Measurements from ENCODE around the gene ZYG11B. TPM values are rescaled to one million over a fixed set of nuclear protein-coding genes. Genes with fewer than 3 reads are reported as not detected.
A peak's percentile ranks its signal among the peaks of the same experiment; 100 is the strongest.
"Not testable (repeated sequence)": the region's sequence is repeated elsewhere in the genome, so short reads cannot be mapped to it uniquely, and the experiment has no call there.

ZYG11B gene
- total RNA-seq (2014; rRNA removed; shearing (Covaris generic)) = 9.4 and 15.8 TPM in 2 replicates

DNA sequence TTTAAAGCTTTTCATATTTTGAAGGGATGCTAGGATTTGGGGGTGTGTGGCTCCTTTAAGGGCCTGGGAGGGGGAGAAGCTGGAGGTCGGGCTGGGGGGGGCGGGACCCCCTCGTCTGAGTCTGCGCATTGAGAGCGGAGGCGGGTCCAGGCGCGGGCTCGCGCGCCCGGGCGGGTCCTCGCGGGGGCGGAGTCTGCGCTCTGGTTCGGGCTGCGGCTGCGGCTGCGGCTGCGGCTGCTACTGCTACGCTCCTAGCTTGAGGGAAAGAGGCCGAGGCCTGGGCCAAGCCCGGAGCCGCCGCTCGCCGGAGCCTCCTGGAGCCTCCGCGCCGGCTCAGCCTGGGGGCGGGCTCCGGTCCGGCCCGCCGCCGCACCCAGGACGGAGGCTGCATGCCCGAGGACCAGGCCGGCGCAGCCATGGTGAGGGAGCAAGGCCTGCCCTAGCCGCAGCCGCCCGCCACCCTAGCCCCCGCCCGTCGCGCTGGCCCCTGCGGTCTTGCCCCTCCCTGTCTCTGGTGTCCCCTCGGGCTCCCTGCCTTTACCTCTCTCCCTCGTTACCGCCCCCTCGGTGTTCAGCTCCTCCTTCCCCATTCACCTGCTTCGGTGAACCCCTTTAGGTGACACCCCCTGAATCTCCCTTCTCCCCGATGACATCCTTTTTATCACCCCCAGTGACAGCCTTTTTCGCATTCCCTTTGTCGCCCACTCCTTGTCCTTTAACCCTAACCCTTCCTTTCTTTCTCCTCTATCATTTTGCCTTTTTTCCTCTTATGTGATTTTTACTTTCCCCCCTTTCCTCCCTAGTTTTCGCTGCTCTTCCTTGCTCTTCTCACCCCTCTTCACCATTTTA lies at the start of gene ZYG11B:
TSS of gene ZYG11B (plus strand) at position 189 of the 849 bp plus-strand sequence. CDS start at position 390, 201 bp downstream.
- in situ Hi-C loops (cut with HindIII; ENCODE audit: low sequenced_read_pairs) = no loop called here
- DNase-seq (ENCODE audit: low spot score) = peak; percentile 86

DNA sequence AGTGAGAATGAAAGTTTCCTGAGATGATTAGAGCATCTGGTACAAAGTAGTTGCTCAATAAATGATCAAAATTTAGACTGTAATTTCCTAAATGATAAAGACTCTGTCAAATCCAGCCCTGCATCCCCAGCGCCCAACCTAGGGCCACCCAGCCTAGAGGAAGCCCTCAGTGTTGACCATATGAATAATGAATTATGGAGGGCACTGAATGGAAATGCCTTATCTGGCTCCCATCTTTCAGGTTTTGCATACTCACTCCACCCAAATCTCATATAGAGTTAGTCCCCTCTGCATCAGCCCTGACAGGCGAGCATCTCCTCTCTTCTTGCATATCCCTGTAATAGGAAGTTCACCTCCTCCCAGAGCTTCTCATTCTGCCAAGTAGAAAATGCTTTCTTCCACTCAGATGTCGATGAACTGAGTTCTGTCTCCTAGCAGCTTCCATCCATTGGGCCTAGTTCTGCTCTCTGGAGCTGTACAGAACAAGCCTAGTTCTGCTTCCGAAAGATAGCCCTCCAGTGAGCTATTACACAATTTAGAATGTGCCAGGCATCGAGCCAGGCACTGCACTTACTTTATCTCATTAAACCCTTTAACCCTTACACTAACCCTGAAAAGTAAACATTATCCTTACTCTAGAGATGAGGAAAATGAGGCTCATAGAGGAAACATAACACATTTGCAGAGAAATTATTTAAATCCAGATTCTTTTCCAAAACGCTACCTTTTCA lies 49.0 kb upstream of the ZYG11B start:
- no peak for DNase-seq (ENCODE audit: low spot score)
- in situ Hi-C loops (cut with HindIII; ENCODE audit: low sequenced_read_pairs) = no loop called here

DNA sequence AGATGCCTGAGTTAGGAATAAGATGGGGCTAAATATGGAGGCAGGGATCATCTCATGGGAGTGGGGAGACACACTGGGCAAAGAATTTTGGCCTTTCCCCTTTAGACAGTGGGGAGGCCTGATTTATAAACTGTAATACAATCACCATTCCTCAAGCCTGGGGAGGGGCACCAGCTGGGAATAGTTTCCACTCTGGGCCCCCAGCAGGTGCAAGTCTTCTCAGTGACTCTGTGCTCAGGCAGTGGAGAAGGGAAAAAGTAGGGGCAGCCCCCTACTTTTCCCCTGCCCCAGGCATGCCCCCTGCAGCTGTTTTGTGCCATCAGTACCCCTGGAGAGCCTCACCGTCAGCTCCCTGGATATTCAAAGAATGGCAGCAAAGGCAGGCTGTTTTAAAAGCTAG lies 47.2 kb upstream of the ZYG11B start:
- DNase-seq (ENCODE audit: low spot score) = no peak
- in situ Hi-C loops (cut with HindIII; ENCODE audit: low sequenced_read_pairs) = no loop called here

DNA sequence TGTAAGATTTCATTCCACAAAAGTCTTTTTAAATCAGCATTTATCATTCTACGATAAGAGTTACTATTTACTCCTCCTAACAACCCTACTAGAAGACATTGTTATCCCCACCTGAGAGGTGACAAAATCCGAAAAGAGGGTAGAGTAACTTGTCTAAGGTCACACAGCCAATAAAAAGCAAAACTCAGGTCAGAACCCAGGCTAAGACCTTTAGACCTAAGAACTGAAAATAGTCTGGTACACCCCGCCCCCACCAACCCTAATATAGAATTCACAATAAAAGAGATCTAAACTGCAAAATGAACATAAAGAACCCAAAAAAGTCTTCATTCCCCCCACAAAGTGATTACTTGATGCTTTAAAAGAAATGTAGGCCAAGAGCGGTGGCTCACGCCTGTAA lies 46.8 kb upstream of the ZYG11B start:
- in situ Hi-C loops (cut with HindIII; ENCODE audit: low sequenced_read_pairs) = no loop called here
- no peak for DNase-seq (ENCODE audit: low spot score)

DNA sequence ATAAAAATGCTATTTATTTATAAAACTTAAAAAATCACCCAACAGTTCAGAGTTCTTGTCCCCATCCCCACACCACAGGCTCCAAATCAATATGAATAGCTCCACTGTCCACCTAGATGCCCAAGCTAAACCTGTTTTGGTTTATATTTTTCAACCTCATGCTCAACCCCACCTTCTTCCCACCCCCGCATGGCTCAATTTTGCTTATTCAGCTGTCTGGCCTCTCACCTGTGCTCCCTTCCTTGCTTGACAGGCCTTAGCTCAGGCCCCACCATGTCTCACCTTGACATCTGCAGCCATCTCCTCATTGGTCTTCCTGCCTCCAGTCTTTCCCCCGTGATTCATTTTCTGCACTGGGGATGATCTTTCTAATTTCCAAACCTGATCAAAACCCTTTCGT lies 45.9 kb upstream of the ZYG11B start:
- in situ Hi-C loops (cut with HindIII; ENCODE audit: low sequenced_read_pairs) = no loop called here

DNA sequence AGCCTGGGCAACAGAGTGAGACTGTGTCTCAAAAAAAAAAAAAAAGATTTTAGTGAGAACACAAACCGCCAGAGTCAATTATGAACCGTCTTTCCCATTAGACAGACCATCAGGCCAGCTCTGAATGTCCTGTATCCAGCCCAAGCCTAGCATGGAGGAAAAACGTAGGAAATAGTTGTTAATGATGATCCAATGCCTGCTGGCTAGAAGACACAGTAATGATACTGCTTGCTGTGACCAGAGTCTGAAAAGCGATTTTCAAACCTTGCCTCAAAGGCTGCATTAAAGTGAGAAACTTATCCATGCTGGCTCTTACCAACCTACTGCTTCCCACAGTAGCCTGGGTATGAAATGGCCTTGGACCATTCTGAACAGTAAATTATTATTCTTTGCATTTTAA lies 45.1 kb upstream of the ZYG11B start:
- no peak for DNase-seq (ENCODE audit: low spot score)
- in situ Hi-C loops (cut with HindIII; ENCODE audit: low sequenced_read_pairs) = no loop called here

More for the DNA sequence above, 45.9 kb upstream of the ZYG11B start:
- DNase-seq (ENCODE audit: low spot score) = no peak

DNA sequence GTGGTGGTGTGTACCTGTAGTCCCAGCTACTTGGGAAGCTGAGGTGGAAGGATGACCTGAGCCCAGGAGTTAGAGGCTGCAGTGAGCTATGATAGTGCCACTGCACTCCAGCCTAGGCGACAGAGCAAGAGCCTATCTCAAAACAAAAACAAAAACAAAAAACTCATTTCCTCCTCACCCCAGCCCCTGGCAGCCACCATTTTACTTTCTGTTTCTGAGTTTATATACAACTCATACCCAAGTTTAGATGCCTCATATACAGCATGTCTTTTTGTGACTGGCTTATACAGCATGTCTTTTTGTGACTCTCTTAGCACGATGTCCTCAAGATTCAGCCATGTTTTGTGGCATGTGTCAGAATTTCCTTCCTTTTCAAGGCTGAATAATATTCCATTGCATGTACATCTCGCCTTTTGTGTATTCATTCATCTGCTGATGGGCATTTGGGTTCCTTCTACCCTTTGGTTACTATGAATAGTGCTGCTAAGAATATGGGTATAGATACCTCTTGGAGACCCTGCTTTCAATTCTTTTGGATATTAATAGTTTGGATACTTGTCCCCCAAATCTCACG lies 42.8 kb upstream of the ZYG11B start:
- in situ Hi-C loops (cut with HindIII; ENCODE audit: low sequenced_read_pairs) = no loop called here
- no peak for DNase-seq (ENCODE audit: low spot score)

DNA sequence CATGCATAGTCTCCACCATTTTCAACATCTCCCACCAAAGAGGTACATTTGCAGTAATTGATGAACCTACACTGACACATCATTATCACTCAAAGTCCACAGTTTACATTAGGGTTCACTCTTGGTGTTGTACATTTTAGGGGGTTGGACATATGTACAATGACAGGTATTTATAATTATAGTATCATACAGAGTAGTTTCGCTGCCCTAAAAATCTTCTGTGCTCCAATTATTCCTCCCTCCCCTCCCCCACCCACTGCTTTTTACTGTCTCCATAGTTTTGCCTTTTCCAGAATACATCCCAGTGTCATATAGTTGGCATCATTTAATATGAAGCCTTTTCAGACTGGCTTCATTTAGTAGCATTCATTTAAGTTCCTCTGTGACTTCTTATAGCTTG lies 41.7 kb upstream of the ZYG11B start:
- no peak for DNase-seq (ENCODE audit: low spot score)
- in situ Hi-C loops (cut with HindIII; ENCODE audit: low sequenced_read_pairs) = no loop called here

DNA sequence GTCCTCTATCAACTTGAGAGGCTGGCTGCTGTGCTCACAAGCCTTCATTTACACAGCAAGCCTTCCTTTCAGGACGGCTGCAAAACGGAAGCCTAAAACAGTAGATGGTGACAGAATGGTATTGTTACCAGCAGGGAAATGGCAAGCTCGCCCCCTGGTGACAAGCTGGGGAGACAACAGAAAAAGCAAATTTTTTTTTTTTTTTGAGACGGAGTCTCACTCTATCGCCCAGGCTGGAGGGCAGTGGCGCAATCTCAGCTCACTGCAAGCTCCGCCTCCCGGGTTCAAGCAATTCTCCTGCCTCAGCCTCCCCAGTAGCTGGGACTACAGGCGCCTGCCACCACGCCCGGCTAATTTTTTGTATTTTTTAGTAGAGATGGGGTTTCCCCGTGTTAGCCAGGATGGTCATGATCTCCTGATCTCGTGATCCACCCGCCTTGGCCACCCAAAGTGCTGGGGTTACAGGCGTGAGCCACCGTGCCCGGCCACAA lies 39.9 kb upstream of the ZYG11B start:
- in situ Hi-C loops (cut with HindIII; ENCODE audit: low sequenced_read_pairs) = not testable (repeated sequence)
- peak; percentile 53 for DNase-seq (ENCODE audit: low spot score)

DNA sequence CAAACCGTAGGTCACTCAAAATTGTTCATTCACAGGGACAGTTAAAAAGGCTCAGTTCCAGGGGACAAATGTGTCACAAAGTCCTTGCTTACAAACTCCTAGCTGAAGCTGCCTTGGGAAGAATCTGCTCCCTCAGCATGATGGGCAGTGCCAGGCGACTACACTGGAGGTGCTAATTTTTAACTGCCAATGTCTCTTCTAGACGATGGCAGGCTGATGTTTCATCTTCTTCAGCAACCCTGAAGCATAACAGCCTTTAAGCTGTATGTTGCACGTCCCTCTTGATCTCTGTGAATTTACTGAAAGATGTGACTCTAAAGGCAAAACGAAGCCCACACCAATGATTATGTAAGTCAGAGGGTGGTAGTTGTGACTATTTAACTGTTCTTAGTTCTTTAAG lies 39.4 kb upstream of the ZYG11B start:
- in situ Hi-C loops (cut with HindIII; ENCODE audit: low sequenced_read_pairs) = no loop called here
- no peak for DNase-seq (ENCODE audit: low spot score)

DNA sequence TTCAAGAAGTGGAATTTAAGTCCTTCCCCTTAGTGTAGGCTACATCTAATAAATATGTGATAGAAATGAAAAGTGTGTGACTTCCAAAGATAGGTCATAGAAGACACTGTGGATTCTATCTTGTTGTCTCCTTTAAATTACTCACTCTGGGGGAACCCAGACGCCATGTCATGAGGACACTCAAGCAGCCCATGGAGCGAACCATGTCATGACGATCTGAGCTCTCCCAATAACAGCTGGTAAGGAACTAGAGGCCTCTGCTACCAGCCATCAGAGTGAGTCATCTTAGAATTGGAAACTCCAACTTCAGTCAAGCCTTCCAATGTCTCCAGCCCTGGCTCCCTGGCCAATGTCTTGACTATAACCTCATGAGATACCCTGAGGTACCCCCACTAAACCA lies 34.4 kb upstream of the ZYG11B start:
- in situ Hi-C loops (cut with HindIII; ENCODE audit: low sequenced_read_pairs) = no loop called here
- no peak for DNase-seq (ENCODE audit: low spot score)

DNA sequence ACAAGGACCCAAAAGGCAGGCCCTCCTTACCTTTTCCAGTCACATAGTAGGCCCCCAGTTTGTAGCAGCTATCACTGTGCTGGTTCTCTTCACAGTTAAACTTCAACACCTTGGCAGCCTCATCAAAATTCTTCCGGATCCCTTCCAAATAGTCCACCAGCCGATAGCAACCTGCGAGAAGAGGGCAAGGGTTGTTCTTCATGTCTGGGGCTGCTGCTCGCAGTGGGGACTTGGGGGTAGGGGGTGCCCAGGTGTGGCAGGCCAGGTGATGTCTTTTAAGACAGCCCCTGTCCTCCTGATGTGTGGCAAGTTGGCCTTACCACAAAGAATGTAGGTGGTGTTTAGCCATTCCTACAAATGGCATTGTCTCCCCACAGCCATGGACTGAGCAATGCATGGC lies 33.6 kb upstream of the ZYG11B start:
- no peak for DNase-seq (ENCODE audit: low spot score)
- in situ Hi-C loops (cut with HindIII; ENCODE audit: low sequenced_read_pairs) = no loop called here

DNA sequence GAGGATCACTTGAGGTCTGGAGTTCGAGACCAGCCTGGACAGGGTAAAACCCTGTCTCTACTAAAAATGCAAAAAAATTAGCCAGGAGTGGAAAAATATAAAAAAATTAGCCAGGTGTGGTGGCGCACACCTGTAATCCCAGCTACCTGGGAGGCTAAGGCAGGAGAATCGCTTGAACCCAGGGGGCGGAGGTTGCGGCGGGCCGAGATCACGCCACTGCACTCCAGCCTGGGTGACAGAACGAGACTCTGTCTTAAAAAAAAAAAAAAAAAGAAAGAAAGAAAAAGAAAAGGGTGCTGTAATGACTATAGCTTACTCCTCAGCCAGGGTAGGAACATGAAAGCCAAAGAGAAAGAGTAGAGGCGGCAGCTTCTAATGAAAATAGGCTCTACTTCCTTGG lies 32.9 kb upstream of the ZYG11B start:
- DNase-seq (ENCODE audit: low spot score); in situ Hi-C loops (cut with HindIII; ENCODE audit: low sequenced_read_pairs): not testable (repeated sequence)

DNA sequence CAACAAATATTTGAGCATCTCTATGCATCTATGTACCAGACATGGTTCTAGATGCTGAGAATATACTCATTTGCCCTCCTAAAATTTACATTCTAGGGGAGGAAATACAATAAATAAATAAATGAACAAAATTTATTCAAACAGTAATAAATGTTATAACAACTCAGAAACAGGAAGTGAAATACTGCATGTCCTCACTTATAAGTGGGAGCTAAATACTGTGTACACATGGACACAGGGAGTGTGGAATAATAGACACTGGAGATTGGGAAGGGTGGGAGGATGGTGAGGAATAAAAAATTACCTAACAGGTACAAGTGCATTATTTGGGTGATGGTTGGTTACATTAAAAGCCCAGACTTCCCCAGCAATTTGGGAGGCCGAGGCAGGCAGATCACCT lies 32.4 kb upstream of the ZYG11B start:
- in situ Hi-C loops (cut with HindIII; ENCODE audit: low sequenced_read_pairs) = no loop called here
- no peak for DNase-seq (ENCODE audit: low spot score)

DNA sequence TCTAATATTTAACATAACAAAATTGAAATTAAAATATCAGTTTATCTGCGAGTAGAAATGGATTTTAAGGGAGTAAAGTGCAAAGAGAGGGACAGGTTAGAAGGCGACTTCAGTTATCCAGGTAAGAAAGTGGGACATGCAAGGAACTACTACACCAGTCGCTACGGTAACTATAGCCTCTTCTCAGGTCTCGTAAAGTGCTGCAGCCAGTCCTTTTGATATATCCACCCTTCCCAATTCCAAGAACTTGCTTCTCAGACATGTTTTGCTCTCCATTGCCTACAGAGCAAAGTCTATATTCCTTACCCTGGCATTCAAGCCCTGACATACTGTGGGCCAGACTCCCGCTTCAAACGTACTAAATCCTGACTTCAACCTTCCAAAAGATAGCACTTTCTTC lies 30.6 kb upstream of the ZYG11B start:
- in situ Hi-C loops (cut with HindIII; ENCODE audit: low sequenced_read_pairs) = no loop called here
- DNase-seq (ENCODE audit: low spot score) = no peak

DNA sequence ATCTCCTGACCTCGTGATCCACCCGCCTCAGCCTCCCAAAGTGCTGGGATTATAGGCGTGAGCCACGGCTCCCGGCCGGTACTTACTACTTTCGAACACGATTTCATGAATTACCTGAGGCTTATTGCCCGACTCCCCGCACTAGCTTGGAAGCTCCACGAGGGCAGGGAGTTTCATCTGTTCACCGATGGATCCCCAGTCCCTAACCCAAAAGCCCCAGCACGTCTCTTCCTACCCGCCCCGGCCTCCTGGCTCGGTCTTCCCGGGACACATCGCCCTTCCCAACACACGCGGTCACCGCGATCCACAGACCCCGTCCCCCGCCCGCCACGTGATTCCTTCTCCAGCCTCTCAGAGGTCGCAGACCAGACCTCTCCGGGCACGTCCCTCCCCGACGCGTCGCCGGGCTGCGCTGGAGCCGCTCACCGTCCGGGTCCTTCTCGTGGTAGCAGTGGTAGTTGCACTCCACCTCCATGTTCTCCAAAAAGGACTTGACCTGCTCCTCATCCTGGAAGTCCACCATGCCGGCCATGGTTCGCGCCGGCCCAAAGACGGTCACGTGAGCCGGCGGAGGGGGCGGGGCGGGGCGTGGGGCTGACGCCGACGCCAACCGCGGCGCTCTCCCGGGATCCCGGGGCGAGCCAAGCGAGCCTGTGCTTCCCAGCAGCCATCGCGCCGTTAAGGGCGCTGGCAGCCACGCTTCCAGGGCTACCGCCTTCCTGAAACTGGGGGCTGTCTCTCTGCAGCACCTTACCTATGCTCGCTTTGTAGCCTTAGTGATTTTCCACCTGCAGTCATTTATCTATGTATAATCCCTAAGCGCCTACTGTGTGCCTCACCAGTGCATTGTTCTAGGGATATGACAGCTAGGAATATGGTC lies 28.2 kb upstream of the ZYG11B start, which contains the start of gene COA7:
TSS of gene COA7 (minus strand) at position 553 of the 880 bp plus-strand sequence. CDS start at position 532, 21 bp downstream.
- in situ Hi-C loops (cut with HindIII; ENCODE audit: low sequenced_read_pairs) = no loop called here
- peak; percentile 82 for DNase-seq (ENCODE audit: low spot score)

DNA sequence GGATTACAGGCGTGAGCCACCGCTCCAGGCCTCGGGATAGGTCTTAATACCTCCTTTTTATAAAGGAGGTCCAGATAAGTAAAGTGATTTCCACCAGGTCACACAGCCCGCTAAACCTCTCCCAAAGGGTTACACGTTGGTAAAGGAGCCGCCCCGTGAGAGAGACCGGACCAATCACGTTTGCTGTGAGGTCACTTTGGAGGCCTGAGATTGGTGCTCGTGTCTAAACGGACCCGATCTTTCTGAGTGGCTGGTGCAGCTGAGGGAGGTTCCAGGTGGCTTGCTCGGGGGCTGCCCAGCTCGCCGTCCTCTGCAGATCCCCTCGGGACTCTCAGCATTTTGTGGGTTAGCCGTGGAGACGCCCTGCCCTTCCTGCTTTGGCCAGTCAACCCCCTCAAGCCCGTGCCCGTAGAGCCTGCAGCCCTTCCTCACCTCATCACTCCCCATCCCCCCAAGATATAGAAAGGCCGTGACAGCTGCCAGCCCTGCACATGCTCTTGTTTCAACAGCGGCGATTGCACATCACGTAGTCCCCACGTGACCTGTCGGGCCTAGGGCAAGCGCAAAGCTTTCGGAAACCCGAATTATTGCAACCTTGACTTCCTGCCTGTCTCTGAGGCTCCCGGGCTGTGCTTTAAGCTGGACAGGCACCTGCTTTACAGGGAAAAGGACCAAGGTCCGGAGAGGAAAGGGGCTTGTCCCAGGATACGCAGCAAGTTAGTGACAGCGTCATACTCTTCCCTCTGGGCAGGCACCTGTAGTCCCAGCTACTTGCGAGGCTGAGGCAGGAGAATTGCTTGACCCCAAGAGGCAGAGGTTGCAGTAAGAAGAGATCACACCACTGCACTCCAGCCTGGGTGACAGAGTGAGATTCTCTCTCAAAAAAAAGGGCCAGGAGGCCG lies 23.1 kb upstream of the ZYG11B start:
- in situ Hi-C loops (cut with HindIII; ENCODE audit: low sequenced_read_pairs) = no loop called here
- peak; percentile 99 for DNase-seq (ENCODE audit: low spot score)

DNA sequence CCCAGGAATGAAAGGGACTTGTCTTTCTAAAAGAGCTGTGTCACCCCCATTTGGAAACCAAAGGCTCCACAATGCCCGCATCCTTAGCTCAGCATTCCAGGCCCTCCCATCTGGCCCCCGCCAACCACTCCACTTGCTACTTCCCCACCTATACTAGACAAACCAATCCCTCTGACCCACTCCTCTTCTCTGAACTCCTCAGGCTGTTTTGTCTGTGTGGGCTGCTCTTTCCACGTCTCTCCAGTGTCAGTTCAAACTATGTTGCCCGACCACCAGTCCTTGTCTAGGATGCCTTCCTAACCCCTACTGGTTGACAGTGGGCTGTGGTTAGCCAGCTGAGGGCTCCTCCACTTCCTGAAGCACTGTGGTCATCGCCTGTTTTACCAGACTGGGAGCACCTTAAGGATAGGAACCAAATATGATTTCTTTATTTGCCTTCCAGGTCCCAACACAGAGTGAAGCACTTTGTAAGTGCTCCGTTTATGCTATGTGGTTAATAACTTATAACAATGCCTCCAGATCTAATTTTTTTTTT lies 20.1 kb upstream of the ZYG11B start:
- in situ Hi-C loops (cut with HindIII; ENCODE audit: low sequenced_read_pairs) = no loop called here
- DNase-seq (ENCODE audit: low spot score) = no peak
